Measurements from ENCODE around the gene MAPK11. TPM values are rescaled to one million over a fixed set of nuclear protein-coding genes. Genes with fewer than 3 reads are reported as not detected.

The MAPK11 gene
- total and polyA plus RNA-seq, 9 of the 15 experiments (the other 6 are each of a cell fraction or from before 2014, with no cell fraction given), result 0.06 to 14.6 (median 5.3) TPM

GRCh38 chr22:50318698-50319411, 48.7 kb upstream of the MAPK11 start (continued):
- TF ChIP-seq ZBTB40 (IDR thresholded peaks at IDR 0.05) (0 out of 2 replicates have a peak, but pooled peaks have one; percentile 34), ZBTB40 (CRISPR knock-in tag; IDR thresholded peaks at IDR 0.05) (no peak), ILK (tag; IDR thresholded peaks at IDR 0.05; ENCODE audit: borderline replicate concordance, low read depth) (no peak), ZNF12 (CRISPR knock-in tag; IDR thresholded peaks at IDR 0.05) (no peak), CHD1 (IDR thresholded peaks at IDR 0.05; ENCODE audit: low read length) (no peak), ZZZ3 (IDR thresholded peaks at IDR 0.05) (no peak), FOXA1 (IDR thresholded peaks at IDR 0.05; ENCODE audit: borderline replicate concordance) (no peak), RBM39 (optimal IDR thresholded peaks at IDR 0.05; ENCODE audit: low read depth, low read length) (no peak), SOX6 (IDR thresholded peaks at IDR 0.05) (no peak), ZNF695 (CRISPR knock-in tag; IDR thresholded peaks at IDR 0.05) (no peak), DNMT1 (IDR thresholded peaks at IDR 0.05) (no peak), CC2D1A (IDR thresholded peaks at IDR 0.05) (no peak; the same call in 1 of the 2 replicates), GATAD2A (IDR thresholded peaks at IDR 0.05) (no peak), FOSL1 (tag; conservative IDR thresholded peaks at IDR 0.05) (no peak), PRMT5 (CRISPR knock-in tag; IDR thresholded peaks at IDR 0.05) (no peak), HIVEP1 (CRISPR knock-in tag; IDR thresholded peaks at IDR 0.05) (no peak)
- TF ChIP-seq, protein P1, sequence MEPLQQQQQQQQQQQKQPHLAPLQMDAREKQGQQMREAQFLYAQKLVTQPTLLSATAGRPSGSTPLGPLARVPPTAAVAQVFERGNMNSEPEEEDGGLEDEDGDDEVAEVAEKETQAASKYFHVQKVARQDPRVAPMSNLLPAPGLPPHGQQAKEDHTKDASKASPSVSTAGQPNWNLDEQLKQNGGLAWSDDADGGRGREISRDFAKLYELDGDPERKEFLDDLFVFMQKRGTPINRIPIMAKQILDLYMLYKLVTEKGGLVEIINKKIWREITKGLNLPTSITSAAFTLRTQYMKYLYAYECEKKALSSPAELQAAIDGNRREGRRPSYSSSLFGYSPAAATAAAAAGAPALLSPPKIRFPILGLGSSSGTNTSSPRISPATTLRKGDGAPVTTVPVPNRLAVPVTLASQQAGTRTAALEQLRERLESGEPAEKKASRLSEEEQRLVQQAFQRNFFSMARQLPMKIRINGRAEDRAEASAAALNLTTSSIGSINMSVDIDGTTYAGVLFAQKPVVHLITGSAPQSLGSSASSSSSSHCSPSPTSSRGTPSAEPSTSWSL (CRISPR knock-in tag; IDR thresholded peaks at IDR 0.05; ENCODE audit: borderline replicate concordance), result no peak
- TF ChIP-seq, protein P2, sequence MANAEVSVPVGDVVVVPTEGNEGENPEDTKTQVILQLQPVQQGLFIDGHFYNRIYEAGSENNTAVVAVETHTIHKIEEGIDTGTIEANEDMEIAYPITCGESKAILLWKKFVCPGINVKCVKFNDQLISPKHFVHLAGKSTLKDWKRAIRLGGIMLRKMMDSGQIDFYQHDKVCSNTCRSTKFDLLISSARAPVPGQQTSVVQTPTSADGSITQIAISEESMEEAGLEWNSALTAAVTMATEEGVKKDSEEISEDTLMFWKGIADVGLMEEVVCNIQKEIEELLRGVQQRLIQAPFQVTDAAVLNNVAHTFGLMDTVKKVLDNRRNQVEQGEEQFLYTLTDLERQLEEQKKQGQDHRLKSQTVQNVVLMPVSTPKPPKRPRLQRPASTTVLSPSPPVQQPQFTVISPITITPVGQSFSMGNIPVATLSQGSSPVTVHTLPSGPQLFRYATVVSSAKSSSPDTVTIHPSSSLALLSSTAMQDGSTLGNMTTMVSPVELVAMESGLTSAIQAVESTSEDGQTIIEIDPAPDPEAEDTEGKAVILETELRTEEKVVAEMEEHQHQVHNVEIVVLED (CRISPR knock-in tag; IDR thresholded peaks at IDR 0.05), result no peak

All from K562 (cell line).